M059J (cell line): ENCODE data around the gene TRMT61A. TPM values are rescaled to one million over a fixed set of nuclear protein-coding genes. Genes with fewer than 3 reads are reported as not detected.

Experiments used
- DNase-seq: peaks from one replicate; pipeline ENCODE4 v3.0.0-alpha.2; 2012; ENCODE audit warnings: low read depth
- total RNA-seq: library from RNA; depleted of rRNA; stranded (reverse); fragments of >200 nt; shearing (Covaris generic); gene quantifications from 2 replicates; pipeline ENCODE4 v1.2.3, GENCODE V29; 2014; rRNA removed

The TRMT61A gene
- total RNA-seq = 4.8 and 8.1 TPM in 2 replicates

GRCh38 chr14:103528587-103529382, at the start of gene TRMT61A:
TSS of gene TRMT61A (plus strand) at chr14:103529196. CDS start at chr14:103529979, 783 bp downstream.
- DNase-seq = peak; percentile 84

- DNase-seq = no peak
Observed at GRCh38 chr14:103480595-103480994, 48.4 kb upstream of the TRMT61A start.

- DNase-seq = peak; percentile 93
Observed at GRCh38 chr14:103483600-103483999, 45.4 kb upstream of the TRMT61A start.

GRCh38 chr14:103485504-103485903, 43.5 kb upstream of the TRMT61A start:
- no peak for DNase-seq

GRCh38 chr14:103488071-103488470, 40.9 kb upstream of the TRMT61A start:
- no peak for DNase-seq

- DNase-seq = no peak
Observed at GRCh38 chr14:103488960-103489359, 40.0 kb upstream of the TRMT61A start.

GRCh38 chr14:103489621-103490020, 39.4 kb upstream of the TRMT61A start:
- DNase-seq = no peak

- no peak for DNase-seq
Observed at GRCh38 chr14:103491691-103492090, 37.3 kb upstream of the TRMT61A start.

GRCh38 chr14:103492156-103492925, 36.7 kb upstream of the TRMT61A start:
- DNase-seq = no peak

GRCh38 chr14:103495854-103496253, 33.1 kb upstream of the TRMT61A start:
- no peak for DNase-seq

- DNase-seq = no peak
Observed at GRCh38 chr14:103496776-103497175, 32.2 kb upstream of the TRMT61A start.

- DNase-seq = no peak
Observed at GRCh38 chr14:103499709-103500108, 29.3 kb upstream of the TRMT61A start.

GRCh38 chr14:103500148-103500990, 28.6 kb upstream of the TRMT61A start:
- peak; percentile 51 for DNase-seq

- DNase-seq = no peak
Observed at GRCh38 chr14:103501041-103501870, 27.7 kb upstream of the TRMT61A start.

- DNase-seq = no peak
Observed at GRCh38 chr14:103501921-103502669, 26.9 kb upstream of the TRMT61A start.

- DNase-seq = no peak
Observed at GRCh38 chr14:103502877-103503276, 26.1 kb upstream of the TRMT61A start.

- DNase-seq = no peak
Observed at GRCh38 chr14:103503296-103503695, 25.7 kb upstream of the TRMT61A start.

- DNase-seq = no peak
Observed at GRCh38 chr14:103504991-103505565, 23.9 kb upstream of the TRMT61A start.

- DNase-seq = no peak
Observed at GRCh38 chr14:103507751-103508150, 21.2 kb upstream of the TRMT61A start.
